GM12878 (cell line): Measurements from ENCODE around the gene TMPRSS7. TPM values are rescaled to one million over a fixed set of nuclear protein-coding genes. Genes with fewer than 3 reads are reported as not detected.

Source experiments
- BHLHE40 ChIP-seq, 2 experiments: fragments of 450-650 bp in 1 of 2; IDR thresholded peaks; 2 replicates each; pipeline ENCODE4 v1.6.1; 2011 to 2017; ENCODE audit warnings: low read depth in 2 of 2, borderline replicate concordance in 1 of 2, improper control_type of control experiment in 1 of 2, low read length in 1 of 2, mild to moderate bottlenecking in 1 of 2
- DPF2 ChIP-seq: fragments of 450-650 bp; IDR thresholded peaks from 2 replicates; pipeline ENCODE4 v1.6.1; 2017; ENCODE audit warnings: mild to moderate bottlenecking
- E2F4 ChIP-seq: IDR thresholded peaks from 2 replicates; pipeline ENCODE4 v1.6.1; 2012; ENCODE audit warnings: low read depth, low read length, improper control_type of control experiment
- ETV6 ChIP-seq, 2 experiments: fragments of 450-650 bp in 1 of 2; IDR thresholded peaks in 1 of 2; conservative IDR thresholded peaks in 1 of 2; 2 replicates each; pipeline ENCODE4 v1.6.1; 2014; ENCODE audit warnings: antibody characterized with exemption in 1 of 2, borderline replicate concordance in 1 of 2, low read depth in 1 of 2, mild to moderate bottlenecking in 1 of 2, moderate library complexity in 1 of 2
- IKZF1 ChIP-seq: fragments of 450-650 bp; conservative IDR thresholded peaks from 2 replicates; pipeline ENCODE4 v1.6.1; 2017; ENCODE audit warnings: antibody characterized with exemption, mild to moderate bottlenecking
- JUNB ChIP-seq: IDR thresholded peaks from 2 replicates; pipeline ENCODE4 v1.6.1; 2016; ENCODE audit warnings: antibody characterized with exemption, mild to moderate bottlenecking
- KDM1A ChIP-seq: fragments of 200-600 bp; sonication (generic); IDR thresholded peaks from 2 replicates; pipeline ENCODE4 v1.6.1; 2016; ENCODE audit warnings: borderline replicate concordance
- MYB ChIP-seq: fragments of 150-350 bp; IDR thresholded peaks from 2 replicates; pipeline ENCODE4 v1.6.1; 2014; ENCODE audit warnings: mild to moderate bottlenecking, low read depth, low read length, borderline replicate concordance
- NFIC ChIP-seq: IDR thresholded peaks from 2 replicates; pipeline ENCODE4 v1.6.1; 2012; ENCODE audit warnings: low read depth, mild to moderate bottlenecking, inconsistent platforms, low read length, moderate library complexity
- NFXL1 ChIP-seq: fragments of 450-650 bp; IDR thresholded peaks from 2 replicates; pipeline ENCODE4 v1.6.1; 2017; ENCODE audit warnings: antibody characterized with exemption, mild to moderate bottlenecking, borderline replicate concordance
- NFYB ChIP-seq: IDR thresholded peaks from 2 replicates; pipeline ENCODE4 v1.6.1; 2011; ENCODE audit warnings: low read depth, mild to moderate bottlenecking, low read length, improper control_type of control experiment, moderate library complexity; ENCODE audit not compliant: insufficient read depth
- NR2C1 ChIP-seq: fragments of 450-650 bp; IDR thresholded peaks from 2 replicates; pipeline ENCODE4 v1.6.1; 2017; ENCODE audit warnings: antibody characterized with exemption, mild to moderate bottlenecking, moderate library complexity
- PML ChIP-seq: IDR thresholded peaks from 2 replicates; pipeline ENCODE4 v1.6.1; 2012; ENCODE audit warnings: low read length, inconsistent platforms
- POLR2AphosphoS2 ChIP-seq: IDR thresholded peaks from 2 replicates; pipeline ENCODE4 v1.6.1; 2011; ENCODE audit warnings: low read depth, mild to moderate bottlenecking, low read length, improper control_type of control experiment, moderate library complexity
- POLR2AphosphoS5 ChIP-seq: IDR thresholded peaks from 2 replicates; pipeline ENCODE4 v1.6.1; 2011; ENCODE audit warnings: mild to moderate bottlenecking, low read length, inconsistent platforms
- RUNX3 ChIP-seq: IDR thresholded peaks from 2 replicates; pipeline ENCODE4 v1.6.1; 2012; ENCODE audit warnings: low read length, inconsistent platforms
- SIN3A ChIP-seq: IDR thresholded peaks from 2 replicates; pipeline ENCODE4 v1.6.1; 2012; ENCODE audit warnings: low read depth, low read length, improper control_type of control experiment
- SMAD5 ChIP-seq: IDR thresholded peaks from 2 replicates; pipeline ENCODE4 v1.6.1; 2016; ENCODE audit warnings: antibody characterized with exemption, low read depth
- SMARCA5 ChIP-seq: fragments of 450-650 bp; IDR thresholded peaks from 2 replicates; pipeline ENCODE4 v1.6.1; 2017; ENCODE audit warnings: mild to moderate bottlenecking
- SREBF2 ChIP-seq: IDR thresholded peaks from 2 replicates; pipeline ENCODE4 v1.6.1; 2012; ENCODE audit warnings: mild to moderate bottlenecking, low read length
- STAT3 ChIP-seq: IDR thresholded peaks from 2 replicates; pipeline ENCODE4 v1.6.1; 2011; ENCODE audit warnings: low read depth, low read length, improper control_type of control experiment
- SUPT20H ChIP-seq: IDR thresholded peaks from 2 replicates; pipeline ENCODE4 v1.6.1; 2011; ENCODE audit warnings: low read depth, mild to moderate bottlenecking, low read length, moderate library complexity, borderline replicate concordance; ENCODE audit not compliant: control insufficient read depth
- SUZ12 ChIP-seq: fragments of 200-600 bp; sonication (generic); IDR thresholded peaks from one replicate; pipeline ENCODE4 v1.6.1; 2018; ENCODE audit warnings: antibody characterized with exemption, mild to moderate bottlenecking; ENCODE audit not compliant: unreplicated experiment
- TARDBP ChIP-seq: IDR thresholded peaks from 2 replicates; pipeline ENCODE4 v1.6.1; 2016; ENCODE audit warnings: borderline replicate concordance
- ZNF207 ChIP-seq: fragments of 450-650 bp; IDR thresholded peaks from 2 replicates; pipeline ENCODE4 v1.6.1; 2014; ENCODE audit warnings: antibody characterized with exemption, mild to moderate bottlenecking, borderline replicate concordance
- ZNF687 ChIP-seq: fragments of 450-650 bp; IDR thresholded peaks from 2 replicates; pipeline ENCODE4 v1.6.1; 2017; ENCODE audit warnings: mild to moderate bottlenecking, moderate library complexity
- ZZZ3 ChIP-seq: IDR thresholded peaks from 2 replicates; pipeline ENCODE4 v1.6.1; 2011; ENCODE audit warnings: low read depth; ENCODE audit not compliant: control insufficient read depth, insufficient read length
- polyA plus RNA-seq, 11 experiments: library from polyadenylated mRNA; depleted of rRNA in 4 of 11; unstranded in 6 of 11; stranded (reverse) in 5 of 11; fragments of >200 nt; fragmentation: Nextera tagmentation in 4 of 11; fragmentation: Illumina TruSeq in 1 of 11; extraction: Ambion mirVana in 4 of 11; extraction: Trizol in 1 of 11; gene quantifications; 1 replicate in 1 of 11; 2 replicates in 10 of 11; pipeline versions ENCODE4 v1.2.1 to v1.2.3, GENCODE V29; 2011 to 2016; ENCODE audit warnings: inconsistent platforms in 2 of 11, missing spikeins in 2 of 11, low read depth in 1 of 11
- total RNA-seq, 4 experiments: library from RNA; depleted of rRNA in 3 of 4; stranded (reverse); fragments of >200 nt in 3 of 4; fragmentation: Illumina TruSeq in 1 of 4; extraction: Trizol in 1 of 4; gene quantifications; 2 replicates each; pipeline versions ENCODE4 v1.2.1 to v1.2.3, GENCODE V29; 2013 to 2021

TMPRSS7 gene
- total and polyA plus RNA-seq, 10 of the 15 experiments (the other 5 are each of a cell fraction or from before 2014, with no cell fraction given) = 0.03 TPM; not detected in 9

GRCh38 chr3:112124907-112125607 is 90.5 kb downstream of the TMPRSS7 start (continued):
- TF ChIP-seq ZNF687 (0 out of 2 replicates have a peak, but pooled peaks have one; percentile 27), DPF2 (no peak), NFYB (no peak), ZNF207 (no peak), NR2C1 (no peak), KDM1A (no peak), SMAD5 (no peak), NFIC (no peak), SIN3A (no peak), TARDBP (no peak), POLR2AphosphoS2 (0 out of 2 replicates have a peak, but pooled peaks have one; percentile 19), RUNX3 (no peak), POLR2AphosphoS5 (peak; percentile 35; the same call in 1 of the 2 replicates), MYB (no peak), SREBF2 (no peak), NFXL1 (no peak), E2F4 (no peak), PML (no peak), SUPT20H (no peak), STAT3 (no peak), SUZ12 (no peak), JUNB (no peak), ZZZ3 (no peak), IKZF1 (no peak), SMARCA5 (no peak), BHLHE40 (IDR thresholded peaks at IDR 0.05; ENCODE audit: borderline replicate concordance in 1 of 2, low read depth in 2 of 2, low read length in 1 of 2) (no peak), ETV6 (conservative IDR thresholded peaks at IDR 0.05 in 1 of 2, IDR thresholded peaks at IDR 0.05 in 1 of 2; ENCODE audit: borderline replicate concordance in 1 of 2, low read depth in 1 of 2) (no peak)
